ENCODE measurements around the gene FGGY.
"Not testable (repeated sequence)": the region's sequence is repeated elsewhere in the genome, so short reads cannot be mapped to it uniquely, and the experiment has no call there.

FGGY gene

DNA sequence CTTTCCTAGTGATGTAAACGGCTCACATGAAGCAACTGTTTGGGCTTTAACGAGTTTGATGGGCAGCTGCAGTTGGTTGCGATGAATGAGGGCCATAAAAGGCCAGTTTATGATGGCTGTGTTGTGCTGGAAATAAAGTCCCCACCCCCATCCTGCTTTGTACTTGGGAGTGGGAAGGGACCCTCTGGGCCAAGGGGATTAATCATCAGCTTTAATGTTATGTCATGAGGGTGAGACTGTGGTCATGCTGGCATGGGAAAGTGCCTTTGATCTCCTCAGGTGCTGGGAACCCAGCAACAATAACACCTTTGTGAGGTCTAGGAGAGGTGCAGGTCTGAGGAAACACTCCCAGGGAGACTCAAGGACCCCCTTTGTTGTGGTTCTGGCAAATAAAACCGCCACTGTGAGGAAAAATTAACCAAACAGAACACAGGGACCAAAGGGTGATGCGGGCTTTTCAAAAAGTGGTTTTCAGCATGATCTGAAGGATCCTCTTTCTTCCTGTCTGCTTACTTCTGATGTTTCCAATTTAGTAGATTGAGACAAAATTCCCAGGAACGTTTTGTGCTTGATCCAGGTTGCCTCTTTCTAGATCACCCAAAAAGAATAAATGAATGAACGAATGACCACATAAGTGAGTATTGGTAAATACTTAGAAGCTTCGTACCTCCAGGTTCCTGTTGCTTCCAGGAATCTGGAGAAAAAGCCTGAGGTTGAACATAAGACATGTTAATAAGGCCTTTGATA, 260.1 kb downstream of the FGGY start:
- DNase-seq, result no peak

DNA sequence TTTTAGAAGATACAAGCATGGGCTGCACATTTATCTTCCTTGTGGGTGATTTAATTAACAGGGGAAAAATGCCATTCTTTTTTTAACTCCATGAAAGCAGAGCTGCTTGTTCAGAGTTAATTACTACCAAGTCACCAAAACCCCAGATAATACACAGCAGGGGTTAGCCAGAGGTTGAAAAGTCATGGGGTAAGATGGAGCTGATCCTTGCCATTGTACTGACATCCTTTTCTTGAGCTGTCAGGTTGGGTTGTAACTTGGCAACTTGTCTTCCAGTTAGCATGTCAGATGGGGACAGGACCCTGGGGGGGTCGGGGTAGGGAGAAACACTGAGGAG, 260.6 kb downstream of the FGGY start:
- no peak for DNase-seq

DNA sequence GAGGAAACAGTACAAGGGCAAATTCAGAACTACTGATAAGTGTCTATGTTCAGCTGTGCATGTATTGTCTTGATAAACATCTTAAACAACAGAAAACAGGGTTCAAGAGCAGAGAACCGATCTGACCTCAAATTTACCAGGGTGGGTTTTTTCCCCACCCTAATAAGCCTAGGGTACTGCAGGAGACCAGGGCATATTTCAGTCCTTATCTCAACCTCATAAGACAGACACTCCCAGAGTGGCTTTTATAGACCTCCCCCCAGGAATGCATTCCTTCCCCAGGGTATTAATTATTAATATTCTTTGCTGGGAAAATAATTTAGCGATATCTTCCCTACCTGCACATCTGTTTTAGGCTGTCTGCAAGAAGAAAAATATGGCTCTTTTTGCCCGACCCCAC, 261.7 kb downstream of the FGGY start:
- DNase-seq, result not testable (repeated sequence)

DNA sequence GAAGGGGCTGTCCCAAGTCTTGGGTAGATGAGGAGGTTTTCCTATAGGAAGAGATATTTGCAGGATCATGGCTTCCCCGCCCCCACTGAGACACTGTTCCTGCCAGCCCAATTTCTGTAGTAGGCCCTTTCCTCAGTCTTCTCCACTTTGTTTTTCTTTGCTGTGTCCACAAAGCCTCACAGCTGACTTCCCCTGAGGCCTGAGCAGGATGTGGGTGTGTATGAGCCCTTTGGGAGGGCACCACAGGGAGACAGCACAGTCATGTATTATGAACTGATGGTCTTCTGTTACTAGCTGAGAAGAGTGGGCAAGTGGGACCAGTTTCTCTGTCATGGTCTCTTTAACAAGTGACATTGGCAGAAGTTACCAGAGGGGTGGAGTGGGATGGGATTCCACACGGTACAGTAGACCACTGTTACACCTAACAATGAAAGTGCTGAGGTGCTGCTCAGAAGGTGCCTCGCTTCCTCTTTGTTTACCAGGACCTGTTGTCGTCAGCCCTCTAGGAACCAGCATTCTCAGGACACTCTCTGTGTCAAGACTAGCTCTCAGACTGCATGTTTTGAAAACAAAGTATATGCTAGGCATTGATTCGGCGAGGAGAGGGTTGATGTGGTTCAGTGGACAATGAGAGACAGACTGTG, 264.0 kb downstream of the FGGY start:
- DNase-seq, result no peak

DNA sequence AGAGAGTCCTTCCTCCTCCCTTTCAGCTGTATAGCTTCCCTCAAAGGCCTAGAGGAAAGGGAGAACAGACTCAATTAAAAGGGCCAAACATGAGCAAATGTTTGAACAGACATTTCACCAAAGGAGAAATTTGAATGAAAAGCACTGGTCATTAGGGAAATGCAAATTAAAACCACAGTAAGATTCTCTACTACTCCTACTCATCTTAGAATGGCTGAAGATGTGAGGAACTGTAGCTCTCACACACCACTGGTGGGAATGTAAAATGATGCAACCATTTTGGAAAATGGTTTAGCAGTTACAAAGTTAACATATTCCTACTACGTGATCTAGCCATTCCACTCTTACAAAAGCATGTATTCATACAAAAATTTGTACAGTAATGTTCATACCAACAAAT, 264.9 kb downstream of the FGGY start:
- no peak for DNase-seq

DNA sequence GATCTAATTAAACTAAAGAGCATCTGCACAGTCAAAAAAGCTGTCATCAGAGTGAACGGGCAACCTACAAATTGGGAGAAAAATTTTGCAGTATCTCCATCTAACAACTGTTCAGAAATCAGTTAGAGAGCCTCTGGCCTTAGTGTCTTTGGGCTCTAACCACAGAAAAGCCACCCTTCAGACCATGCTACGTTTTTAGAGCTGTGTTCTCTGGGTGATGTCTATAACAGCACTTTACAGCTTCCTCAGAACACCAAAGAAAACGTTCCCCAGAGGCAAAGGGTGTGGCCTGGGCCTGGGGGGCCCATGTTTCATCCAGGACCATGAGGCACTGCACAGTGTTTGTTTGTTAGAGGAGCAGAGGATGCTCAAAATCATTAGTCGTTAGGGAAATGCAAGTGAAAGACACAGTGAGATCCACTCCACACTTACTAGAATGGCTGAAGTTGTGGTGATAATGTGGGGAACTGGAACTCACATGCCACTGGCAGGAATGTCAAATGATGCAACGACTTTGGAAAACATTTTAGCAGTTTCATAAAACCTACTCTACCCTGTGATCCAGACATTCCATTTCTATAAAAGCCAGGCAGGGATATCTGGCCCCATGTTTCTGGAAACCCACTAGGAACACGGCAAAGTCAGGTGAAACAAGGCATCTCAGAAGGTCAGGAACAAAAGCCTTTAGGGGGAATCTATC, 267.4 kb downstream of the FGGY start:
- DNase-seq, result no peak

DNA sequence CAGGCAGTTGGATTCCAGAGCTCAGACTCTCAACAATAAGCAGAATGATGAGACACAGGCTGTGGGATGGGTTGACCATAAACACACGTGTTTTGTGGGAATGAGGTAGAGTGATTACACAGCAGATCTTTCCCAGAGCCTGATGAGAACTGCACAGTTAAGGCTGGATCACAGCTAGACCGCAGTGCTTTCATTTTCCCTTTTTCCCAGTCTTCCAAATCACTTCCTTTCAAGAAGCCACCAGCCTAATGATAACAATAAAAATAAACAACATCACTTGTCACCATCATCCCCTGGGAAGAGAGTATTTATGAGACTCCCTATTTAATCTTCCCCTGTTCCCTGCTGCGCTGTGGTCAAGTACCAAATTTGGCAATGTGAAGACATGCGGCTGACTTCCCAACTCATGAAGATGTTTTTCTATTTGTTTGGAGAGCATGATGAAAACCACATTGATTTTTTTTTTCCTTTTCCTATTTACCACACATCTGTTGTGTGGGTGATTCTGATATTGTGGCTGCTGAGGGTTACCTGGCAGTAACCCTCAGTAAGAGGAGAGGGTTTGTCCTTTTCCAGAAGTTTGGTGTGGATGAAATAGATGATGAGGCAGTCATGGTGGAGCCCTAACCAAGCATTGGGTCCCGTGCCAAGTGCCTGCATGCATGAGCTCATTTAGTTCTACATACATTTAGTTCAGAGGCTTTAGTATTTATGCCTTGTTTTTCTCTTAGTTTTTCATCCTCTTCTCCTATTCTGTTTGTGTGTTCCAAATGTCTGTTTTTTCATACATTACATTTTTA, 268.9 kb downstream of the FGGY start:
- DNase-seq, result no peak

DNA sequence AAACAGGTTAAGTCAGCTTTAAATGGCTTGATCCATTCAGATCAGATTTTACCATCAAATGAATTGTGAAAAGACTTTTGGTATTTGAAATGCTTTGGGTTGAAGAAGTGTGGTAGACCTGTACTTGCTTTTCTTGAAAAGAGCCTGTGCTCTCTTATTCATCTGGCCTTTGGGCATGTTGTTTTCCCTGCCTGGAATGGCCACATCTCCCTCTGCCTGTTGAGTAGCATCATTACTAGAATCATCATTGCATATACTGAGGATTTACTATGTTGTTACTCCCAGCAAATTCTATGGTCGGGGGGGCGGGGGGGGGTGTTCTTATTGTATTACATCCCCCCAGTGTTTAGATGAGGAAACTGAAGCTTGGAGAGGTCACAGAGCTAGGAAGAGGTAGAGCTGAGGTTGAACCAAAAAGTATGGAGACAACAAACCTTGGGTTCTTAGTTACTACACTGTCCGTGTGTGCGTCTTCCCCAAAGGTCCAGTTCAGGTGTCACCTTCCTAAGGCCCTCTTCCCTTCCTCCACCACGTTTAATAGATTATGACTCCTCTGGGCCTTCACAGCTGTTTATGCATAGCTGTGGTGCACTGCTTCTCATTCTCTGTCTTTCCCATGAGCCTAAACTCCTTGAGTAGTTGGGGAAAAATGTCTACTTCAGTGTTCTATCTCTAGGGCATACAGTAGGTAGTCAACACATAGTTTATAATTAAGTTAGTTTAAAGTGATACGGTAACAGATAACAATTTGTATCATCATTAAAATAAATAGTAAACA, 271.5 kb downstream of the FGGY start:
- no peak for DNase-seq

DNA sequence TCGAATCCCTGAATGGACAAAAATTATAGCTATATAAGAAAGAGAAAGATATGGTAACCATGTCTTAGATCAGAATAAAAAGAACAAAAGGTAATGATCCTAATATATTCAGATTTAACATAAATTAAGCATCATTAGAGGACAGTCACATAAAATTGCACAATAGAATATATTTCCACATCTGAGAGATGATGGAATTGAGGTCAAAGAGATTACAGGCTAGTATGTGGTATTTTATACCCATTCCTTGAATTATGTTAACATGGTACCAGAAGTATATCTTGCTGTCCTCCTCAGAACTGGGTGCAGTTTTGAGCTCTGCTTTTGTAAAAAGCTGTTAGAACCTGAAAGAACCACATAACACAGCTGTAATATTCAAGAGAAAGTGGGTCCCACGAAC, 272.3 kb downstream of the FGGY start:
- DNase-seq, result no peak

DNA sequence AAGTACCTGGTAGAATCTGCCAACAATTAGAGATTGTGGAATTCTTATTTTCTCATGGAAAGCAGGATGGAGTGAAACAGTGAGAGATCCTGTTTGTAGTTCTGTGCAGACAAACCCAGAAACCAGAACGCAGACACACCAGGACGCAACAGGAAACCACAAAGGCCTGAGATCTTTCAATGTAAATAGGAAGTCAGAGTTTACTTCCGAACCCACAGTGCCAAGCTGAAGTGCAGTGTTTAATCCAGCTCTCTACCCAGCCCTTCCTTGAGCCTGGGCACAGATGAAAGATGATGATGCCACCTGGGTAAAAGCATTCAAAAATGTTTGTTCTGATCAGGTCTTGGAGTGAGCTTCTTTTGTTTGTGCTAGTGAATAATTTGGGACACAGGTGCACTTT, 273.6 kb downstream of the FGGY start:
- DNase-seq, result peak; percentile 30

DNA sequence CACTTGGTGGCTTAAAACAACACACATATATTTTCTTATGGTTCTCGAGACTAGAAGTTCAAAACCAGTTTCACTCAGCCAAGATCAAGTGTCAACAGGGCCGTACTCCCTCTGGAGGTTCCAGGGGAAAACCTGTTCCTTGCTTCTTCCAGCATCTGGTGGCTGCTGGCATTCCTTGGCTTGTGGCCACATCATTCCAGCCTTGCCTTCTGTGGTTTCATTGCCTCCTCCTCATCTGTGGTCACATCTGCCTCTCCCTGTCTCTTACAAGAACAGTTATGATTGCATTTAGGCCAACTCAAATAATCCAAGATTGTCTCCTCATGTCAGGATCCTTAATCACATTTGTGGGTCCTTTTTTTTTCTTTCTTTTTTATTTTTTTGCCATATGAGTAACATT, 277.2 kb downstream of the FGGY start:
- DNase-seq, result no peak

DNA sequence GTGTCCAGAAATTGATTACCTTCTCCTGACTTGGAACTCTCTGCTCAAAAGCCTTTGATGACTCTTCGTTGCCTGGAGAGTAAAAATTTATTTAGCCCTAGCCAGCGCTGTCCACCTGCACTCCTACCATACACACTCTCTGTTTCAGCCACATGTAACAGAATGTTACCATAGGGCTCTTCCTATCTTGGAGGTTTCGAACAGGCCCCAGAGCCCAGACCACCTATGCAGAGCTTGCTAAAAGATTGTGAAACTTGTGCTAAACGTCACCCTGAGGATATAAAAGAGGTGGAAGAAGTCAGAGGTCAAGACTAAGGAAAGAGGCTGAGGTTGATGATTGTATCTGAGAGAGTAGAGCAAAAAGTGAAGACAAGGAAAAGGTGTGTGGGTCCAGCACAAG, 280.9 kb downstream of the FGGY start:
- no peak for DNase-seq

DNA sequence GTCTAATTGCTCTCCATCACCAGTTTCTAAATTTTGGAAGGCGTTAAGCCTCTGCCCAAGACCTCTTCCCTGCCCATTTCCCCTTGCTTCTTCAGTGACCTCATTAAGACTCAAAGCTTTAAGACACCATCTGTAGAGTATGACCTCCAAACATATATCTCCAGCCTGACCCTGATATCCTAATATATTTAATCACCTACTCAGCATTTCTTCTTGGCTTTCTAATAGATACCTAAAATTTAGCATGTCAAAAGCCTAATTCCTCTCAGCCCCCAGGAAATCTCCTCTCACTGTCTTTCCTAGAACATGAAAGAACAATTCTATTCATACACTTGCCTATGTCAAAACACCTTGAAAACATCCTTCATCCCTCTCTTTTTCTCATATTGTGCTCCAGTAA, 282.3 kb downstream of the FGGY start:
- no peak for DNase-seq

DNA sequence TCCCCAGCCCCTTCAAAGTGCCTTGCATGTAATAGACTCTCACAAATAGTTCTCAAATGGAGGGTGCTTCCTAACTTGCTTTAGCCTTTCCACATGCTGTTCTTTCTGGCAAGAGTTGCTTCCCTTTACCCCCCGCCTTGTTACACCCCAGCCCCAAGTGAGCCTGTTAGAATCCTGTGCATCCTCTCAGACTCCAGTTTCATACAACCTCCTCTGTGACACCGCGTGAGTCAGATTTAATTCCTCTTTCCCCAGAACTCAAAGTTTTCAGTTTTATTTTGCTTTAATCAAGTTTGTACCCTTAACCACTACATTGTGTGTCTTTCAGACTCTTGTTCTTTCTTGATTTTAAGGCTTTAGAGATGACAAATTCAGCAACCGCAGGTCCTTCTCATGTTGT, 283.4 kb downstream of the FGGY start:
- DNase-seq, result no peak

DNA sequence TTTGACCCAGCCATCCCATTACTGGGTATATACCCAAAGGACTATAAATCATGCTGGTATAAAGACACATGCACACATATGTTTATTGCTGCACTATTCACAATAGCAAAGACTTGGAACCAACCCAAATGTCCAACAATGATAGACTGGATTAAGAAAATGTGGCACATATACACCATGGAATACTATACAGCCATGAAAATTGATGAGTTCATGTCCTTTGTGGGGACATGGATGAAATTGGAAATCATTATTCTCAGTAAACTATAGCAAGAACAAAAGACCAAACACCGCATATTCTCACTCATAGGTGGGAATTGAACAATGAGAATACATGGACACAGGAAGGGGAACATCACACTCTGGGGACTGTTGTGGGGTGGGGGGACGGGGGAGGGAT, 295.5 kb downstream of the FGGY start:
- not testable (repeated sequence) for DNase-seq

DNA sequence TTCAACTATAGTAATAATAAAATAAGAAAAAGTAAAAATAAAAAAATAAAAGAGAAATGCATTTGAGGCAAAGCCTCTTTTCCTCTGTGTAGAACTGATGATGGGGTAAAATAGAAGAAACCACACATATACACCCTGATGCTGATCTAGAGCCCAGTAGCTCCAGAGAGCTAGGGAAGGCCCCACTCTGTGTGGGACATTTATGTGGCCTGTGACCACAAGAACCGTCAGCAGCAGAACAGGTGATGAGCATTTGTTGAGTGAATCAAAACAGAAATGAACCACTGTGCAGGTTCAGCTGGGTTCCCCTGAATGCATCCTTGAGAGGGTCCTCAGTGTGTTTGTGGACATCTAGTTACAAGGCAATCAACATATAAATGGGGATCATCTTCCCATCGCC, 296.0 kb downstream of the FGGY start:
- DNase-seq, result no peak

DNA sequence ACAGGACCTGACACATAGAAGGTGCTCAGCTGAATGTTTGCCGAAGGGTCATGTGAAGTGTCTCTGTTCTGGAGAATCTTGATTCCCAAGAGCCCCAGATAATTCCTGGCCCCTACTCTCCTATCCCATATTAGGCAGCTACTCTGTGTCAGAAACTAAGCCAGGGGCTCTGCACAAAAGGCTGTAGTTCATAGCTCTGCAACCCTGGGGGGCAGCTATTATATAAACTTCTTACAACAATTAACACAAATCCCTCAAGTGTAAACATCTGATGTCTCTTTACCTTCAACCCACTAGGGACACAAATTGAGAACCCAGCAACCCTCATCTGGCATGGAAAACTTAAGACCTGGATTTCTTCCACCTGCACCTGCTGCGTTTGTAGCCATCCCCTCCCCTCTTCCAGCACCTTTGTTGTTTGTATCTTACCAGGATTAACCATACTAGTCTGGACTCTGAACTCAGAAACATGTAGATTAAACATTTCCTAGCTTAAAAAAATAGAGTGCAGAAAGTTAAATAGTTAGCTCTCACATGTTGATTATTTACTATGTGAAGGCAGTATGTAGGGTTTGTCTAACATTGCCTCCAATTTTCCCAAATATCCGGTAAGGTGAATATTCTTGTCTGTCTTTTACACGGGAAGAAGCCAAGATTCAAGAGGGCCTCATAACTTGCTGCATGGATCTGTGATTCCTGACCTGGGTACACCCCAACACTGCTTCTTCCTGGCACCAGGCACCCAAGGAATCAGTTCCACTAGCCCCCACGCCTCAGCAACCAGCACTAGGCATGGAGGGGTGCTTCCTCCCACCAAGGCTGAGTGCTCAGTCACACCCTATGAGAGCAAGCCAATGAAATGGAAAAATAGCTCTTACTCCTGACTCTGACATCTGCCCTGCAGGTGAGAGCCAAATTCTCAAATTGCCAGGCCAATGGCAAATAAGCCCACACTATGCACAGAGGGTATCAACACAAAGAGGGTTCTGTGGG, 297.2 kb downstream of the FGGY start:
- no peak for DNase-seq

DNA sequence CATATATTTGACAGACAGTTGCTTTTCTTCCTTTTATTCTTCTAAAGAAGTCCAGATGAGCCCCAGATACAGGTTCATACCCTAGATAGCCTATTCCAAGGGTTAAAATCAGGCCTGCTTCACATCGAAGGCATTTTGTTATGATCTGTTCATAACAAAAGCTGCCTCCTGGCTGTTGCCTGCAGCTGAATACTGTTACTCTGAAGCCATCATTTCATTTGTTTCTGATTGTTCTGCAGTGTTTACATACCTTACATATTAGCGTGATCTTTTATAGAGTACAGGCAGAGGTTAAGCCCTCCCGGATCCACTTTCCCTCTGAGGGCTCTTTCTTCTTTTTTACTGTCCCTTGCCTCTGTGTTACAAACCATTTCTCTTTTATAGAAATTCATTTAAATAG, 298.9 kb downstream of the FGGY start:
- no peak for DNase-seq

DNA sequence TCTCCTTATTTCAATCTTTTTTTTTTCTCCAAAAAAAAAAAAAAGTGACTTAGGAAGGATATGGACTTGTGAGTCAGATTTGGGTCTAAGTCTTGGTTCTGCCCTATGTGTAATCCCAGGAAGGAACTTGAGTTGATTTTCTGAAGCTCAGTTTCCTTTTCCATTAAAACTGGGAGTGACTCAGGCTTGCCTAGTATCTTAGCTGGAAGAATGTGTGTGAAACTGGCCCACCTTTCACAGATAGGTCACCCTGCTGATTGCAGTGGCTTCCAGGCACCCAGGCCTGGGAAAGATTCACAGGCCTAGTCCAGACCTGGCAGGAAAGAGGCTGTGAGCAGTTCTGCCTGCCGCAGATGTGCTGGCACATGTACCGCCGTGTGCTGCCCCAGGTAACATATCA, 299.5 kb downstream of the FGGY start:
- no peak for DNase-seq

DNA sequence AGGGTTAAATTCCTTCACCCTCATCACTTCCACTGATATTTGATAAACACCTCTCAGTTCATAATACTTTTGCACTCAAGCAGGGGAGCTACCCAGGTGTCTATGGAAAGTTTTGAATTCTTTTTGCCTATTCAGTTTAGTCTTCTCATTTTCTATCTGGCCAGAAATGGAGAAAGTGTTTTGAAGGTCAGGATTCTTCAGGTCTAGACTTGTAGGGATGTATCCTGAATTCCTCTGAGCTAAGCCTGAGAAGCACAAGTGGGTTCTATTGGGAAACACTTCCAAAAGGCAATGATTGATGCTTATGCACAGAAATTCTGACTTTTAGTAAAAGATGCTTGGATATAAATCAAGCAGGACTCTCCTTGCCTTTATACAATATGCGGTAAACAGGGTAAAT, 300.1 kb downstream of the FGGY start:
- no peak for DNase-seq

DNA sequence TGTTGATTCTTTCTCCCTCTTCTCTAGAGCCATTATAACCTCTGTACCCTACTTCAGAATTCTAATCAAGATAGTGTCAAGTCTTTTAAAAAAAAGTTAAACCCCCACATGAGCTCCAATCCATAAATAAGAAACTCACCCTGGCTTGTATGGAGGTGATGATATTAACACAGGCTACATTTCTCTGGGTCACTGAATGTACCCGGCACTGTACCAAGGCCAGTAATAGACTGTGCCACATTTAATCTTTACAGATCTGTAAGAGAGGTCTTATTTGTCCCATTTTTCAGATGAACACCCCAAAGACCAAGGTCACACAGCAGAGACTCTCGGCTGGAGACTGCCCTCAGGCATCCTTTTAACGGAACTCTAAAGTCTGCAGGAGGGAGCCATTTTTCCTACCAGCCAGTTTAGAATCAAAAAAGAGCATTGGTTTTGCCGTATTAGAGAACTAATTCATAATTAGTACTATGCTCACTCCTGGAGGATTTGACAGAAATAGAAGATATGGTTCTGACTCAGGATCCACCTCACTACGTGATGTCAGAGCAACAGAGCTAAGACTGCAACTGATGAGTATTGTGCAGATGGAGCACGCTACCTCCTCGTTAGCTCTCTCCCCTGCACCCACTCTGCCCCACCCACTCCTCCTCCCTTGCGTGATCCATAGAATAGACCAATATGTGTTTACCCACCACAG, 300.7 kb downstream of the FGGY start:
- no peak for DNase-seq

Measured in SIG-M5 (cell line).